CD4-positive, alpha-beta T cell (primary cell): ENCODE data around the gene TATDN3. TPM values are rescaled to one million over a fixed set of nuclear protein-coding genes. Genes with fewer than 3 reads are reported as not detected.
"Not testable (repeated sequence)": the region's sequence is repeated elsewhere in the genome, so short reads cannot be mapped to it uniquely, and the experiment has no call there.

ENCODE experiments used
- ATAC-seq: fragments of 200-7000 bp; cut with Tn5 transposase; one replicate; pipeline ENCODE4 v1.10.0; 2022; ENCODE audit warnings: mild to moderate bottlenecking; ENCODE audit not compliant: poor library complexity
- CTCF ChIA-PET: fragments of 350-600 bp; sonication (Branson Sonifier 250); formaldehyde crosslinking; loops from one replicate; lab custom pipeline; 2021; ENCODE audit warnings: antibody characterized with exemption, inconsistent platforms; lab: Charles Lee
- POLR2A ChIA-PET: fragments of 350-600 bp; sonication (Branson Sonifier 250); formaldehyde crosslinking; loops from one replicate; lab custom pipeline; 2021; ENCODE audit warnings: antibody characterized with exemption, inconsistent platforms; lab: Charles Lee
- DNase-seq, 14 experiments: peaks; one replicate each; pipeline ENCODE4 v3.0.0-alpha.2; 2013 to 2020; ENCODE audit warnings: mixed read lengths in 2 of 14
- H3K27ac ChIP-seq, 2 donors: one replicate each; pipeline versions ENCODE4 v1.5.1 to v1.7.0; 2013; ENCODE audit warnings: low read length in 2 of 2, low read depth in 1 of 2, mild to moderate bottlenecking in 1 of 2
- H3K27me3 ChIP-seq, 2 experiments: 1 replicate in 1 of 2; 2 replicates in 1 of 2; pipeline versions ENCODE4 v1.6.1 to v1.7.0; 2013; ENCODE audit warnings: low read length in 2 of 2, control low read depth in 1 of 2, mild to moderate bottlenecking in 1 of 2, moderate library complexity in 1 of 2; ENCODE audit not compliant: insufficient read depth in 2 of 2, control insufficient read depth in 1 of 2
- H3K36me3 ChIP-seq: one replicate; pipeline ENCODE4 v1.6.1; 2013; ENCODE audit warnings: low read length, control low read depth; ENCODE audit not compliant: insufficient read depth
- H3K4me1 ChIP-seq: one replicate; pipeline ENCODE4 v1.6.1; 2013; ENCODE audit warnings: low read length, control low read depth; ENCODE audit not compliant: insufficient read depth
- H3K4me3 ChIP-seq: one replicate; pipeline ENCODE4 v1.5.1; 2013; ENCODE audit warnings: mild to moderate bottlenecking, low read length, moderate library complexity
- H3K9me3 ChIP-seq, 2 experiments: 1 replicate in 1 of 2; 2 replicates in 1 of 2; pipeline versions ENCODE4 v1.6.1 to v1.7.0; 2013; ENCODE audit warnings: low read length in 2 of 2, mild to moderate bottlenecking in 2 of 2, control low read depth in 1 of 2, moderate library complexity in 1 of 2; ENCODE audit not compliant: control insufficient read depth in 1 of 2, insufficient read depth in 1 of 2
- H3K27ac Mint-ChIP-seq: one replicate; pipeline ENCODE4 v1.8.0; 2020; ENCODE audit warnings: mixed read lengths
- H3K27me3 Mint-ChIP-seq: one replicate; pipeline ENCODE4 v1.8.0; 2021; ENCODE audit warnings: mixed read lengths
- H3K36me3 Mint-ChIP-seq: one replicate; pipeline ENCODE4 v1.8.0; 2021; ENCODE audit warnings: low read depth, mixed read lengths
- H3K4me1 Mint-ChIP-seq: one replicate; pipeline ENCODE4 v1.8.0; 2021; ENCODE audit warnings: low read depth, mixed read lengths
- H3K4me3 Mint-ChIP-seq: one replicate; pipeline ENCODE4 v1.8.0; 2020; ENCODE audit warnings: mild to moderate bottlenecking, mixed read lengths
- H3K9me3 Mint-ChIP-seq: one replicate; pipeline ENCODE4 v1.8.0; 2020; ENCODE audit warnings: mixed read lengths
- CTCF ChIP-seq: fragments of 200-600 bp; IDR thresholded peaks from one replicate; pipeline ENCODE4 v1.8.0; 2022; ENCODE audit warnings: antibody characterized with exemption, mild to moderate bottlenecking
- intact Hi-C, 2 experiments: fragments of 100-400 bp; cut with DNase I in 1 of 2; cut with micrococcal nuclease in 1 of 2; formaldehyde crosslinking; loops; one replicate each; pipeline versions ENCODE4 v1.15.1 to v1.9.0; 2023 to 2025; cut with DNase I, micrococcal nuclease
- total RNA-seq, 174 experiments: library from RNA in 2 of 174; stranded (reverse) in 2 of 174; gene quantifications; one replicate each; pipeline ENCODE4 v1.2.3 and lab custom pipeline; 2021 to 2026

TATDN3 gene
- total RNA-seq, 2 experiments from 2014 or later = 12.2 to 13.8 TPM

- no peak overlapping the region for H3K4me3 Mint-ChIP-seq
- Histone ChIP-seq H3K27ac (no peak overlapping the region), H3K27me3 (no peaks in the 10 kb centered on the region), H3K4me3 (no peak overlapping the region), H3K36me3 (peaks cover 9% of the 10 kb centered on the region), H3K4me1 (no peaks in the 10 kb centered on the region), H3K9me3 (peaks cover 3 to 13% of the 10 kb centered on the region in 2 experiments)
- ChIA-PET CTCF (interaction anchor here (1.0 to 3.6 kb wide), 2 partner anchors 109 to 220 kb away, joined by 3 to 21 read pairs; no protein-coding TSS in a partner anchor), POLR2A (no interaction called here)
- H3K27ac Mint-ChIP-seq = no peak overlapping the region
- intact Hi-C loops = no loop called here
- no peak for ATAC-seq
- TF ChIP-seq CTCF = no peak
- peaks cover 28% of the 10 kb centered on the region for H3K4me1 Mint-ChIP-seq
- peak in 1 of 14 experiments; percentile 18 for DNase-seq
- H3K36me3 Mint-ChIP-seq = peaks cover 80% of the 10 kb centered on the region
- H3K27me3 Mint-ChIP-seq = no peaks in the 10 kb centered on the region
- H3K9me3 Mint-ChIP-seq = peaks cover 6% of the 10 kb centered on the region
Measured at GRCh38 chr1:212774584-212774983, 17.1 kb upstream of the TATDN3 start.

- H3K27ac Mint-ChIP-seq = no peak overlapping the region
- intact Hi-C loops = no loop called here
- CTCF ChIA-PET = interaction anchor here (3.6 kb wide), 1 partner anchor 110 kb away, joined by 21 read pairs; no protein-coding TSS in a partner anchor
- POLR2A ChIA-PET = no interaction called here
- Histone ChIP-seq H3K4me1 (no peaks in the 10 kb centered on the region), H3K27ac (no peak overlapping the region), H3K9me3 (peaks cover 3 to 6% of the 10 kb centered on the region in 2 experiments), H3K36me3 (peaks cover 9% of the 10 kb centered on the region), H3K27me3 (no peaks in the 10 kb centered on the region), H3K4me3 (no peak overlapping the region)
- no peak for ATAC-seq
- peaks cover 74% of the 10 kb centered on the region for H3K36me3 Mint-ChIP-seq
- peaks cover under 1% of the 10 kb centered on the region for H3K9me3 Mint-ChIP-seq
- no peaks in the 10 kb centered on the region for H3K27me3 Mint-ChIP-seq
- peaks cover 22% of the 10 kb centered on the region for H3K4me1 Mint-ChIP-seq
- DNase-seq = no peak
- no peak for TF ChIP-seq CTCF
- H3K4me3 Mint-ChIP-seq = no peak overlapping the region
Measured at GRCh38 chr1:212775241-212775640, 16.5 kb upstream of the TATDN3 start.

- Histone ChIP-seq H3K27me3 (no peaks in the 10 kb centered on the region), H3K4me3 (no peak overlapping the region), H3K4me1 (no peaks in the 10 kb centered on the region), H3K27ac (no peak overlapping the region), H3K36me3 (peaks cover 24% of the 10 kb centered on the region), H3K9me3 (no peaks in the 10 kb centered on the region)
- Mint-ChIP-seq H3K9me3 (no peaks in the 10 kb centered on the region), H3K36me3 (peaks cover 68% of the 10 kb centered on the region), H3K4me3 (no peak overlapping the region), H3K4me1 (peaks cover 22% of the 10 kb centered on the region), H3K27ac (no peak overlapping the region), H3K27me3 (no peaks in the 10 kb centered on the region)
- no peak for ATAC-seq
- no peak for TF ChIP-seq CTCF
- intact Hi-C loops = no loop called here
- ChIA-PET CTCF (interaction anchor here (0.8 to 3.6 kb wide), 4 partner anchors 28 to 321 kb away, joined by 3 to 21 read pairs (median 3); no protein-coding TSS in a partner anchor), POLR2A (interaction anchor here (2.4 kb wide), 1 partner anchor 14 kb away, joined by 9 read pairs; the partner anchor contains the start of genes NSL1 and TATDN3)
- DNase-seq = no peak
Measured at GRCh38 chr1:212777151-212777550, 14.5 kb upstream of the TATDN3 start.

- H3K4me3 Mint-ChIP-seq, intact Hi-C loops, H3K4me1 ChIP-seq, H3K9me3 ChIP-seq, DNase-seq, H3K9me3 Mint-ChIP-seq, POLR2A ChIA-PET, H3K27ac Mint-ChIP-seq, H3K4me3 ChIP-seq, H3K27me3 Mint-ChIP-seq, H3K27me3 ChIP-seq, CTCF ChIA-PET, H3K27ac ChIP-seq, ATAC-seq: not testable (repeated sequence)
- H3K4me1 Mint-ChIP-seq = peaks cover 14% of the 10 kb centered on the region
- H3K36me3 Mint-ChIP-seq = peaks cover 68% of the 10 kb centered on the region
- peaks cover 38% of the 10 kb centered on the region for H3K36me3 ChIP-seq
Measured at GRCh38 chr1:212779086-212779485, 12.6 kb upstream of the TATDN3 start.
